T-helper 22 cell (primary cell): ENCODE results near the gene HEXD.

Source experiments
- DNase-seq: peaks from one replicate; pipeline ENCODE4 v3.0.0-alpha.2; 2020; ENCODE audit warnings: low read depth

The HEXD gene

DNA sequence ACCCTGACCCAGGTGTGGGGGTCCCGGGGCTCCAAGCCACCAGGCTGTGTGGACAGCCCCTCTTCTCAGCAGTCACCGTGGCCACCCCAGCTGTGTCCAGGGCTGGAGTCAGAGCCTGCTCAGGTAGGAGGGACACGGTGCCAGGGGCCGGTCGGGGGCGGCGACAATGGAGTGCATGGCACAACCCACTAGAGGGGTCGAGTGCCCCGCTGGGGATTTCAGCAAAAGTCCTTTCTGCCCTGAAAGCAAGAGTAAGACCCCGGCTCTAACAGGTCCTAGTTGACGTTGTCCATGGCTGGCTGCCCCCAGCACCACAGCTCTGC, 35.3 kb upstream of the HEXD start:
- DNase-seq, result no peak

DNA sequence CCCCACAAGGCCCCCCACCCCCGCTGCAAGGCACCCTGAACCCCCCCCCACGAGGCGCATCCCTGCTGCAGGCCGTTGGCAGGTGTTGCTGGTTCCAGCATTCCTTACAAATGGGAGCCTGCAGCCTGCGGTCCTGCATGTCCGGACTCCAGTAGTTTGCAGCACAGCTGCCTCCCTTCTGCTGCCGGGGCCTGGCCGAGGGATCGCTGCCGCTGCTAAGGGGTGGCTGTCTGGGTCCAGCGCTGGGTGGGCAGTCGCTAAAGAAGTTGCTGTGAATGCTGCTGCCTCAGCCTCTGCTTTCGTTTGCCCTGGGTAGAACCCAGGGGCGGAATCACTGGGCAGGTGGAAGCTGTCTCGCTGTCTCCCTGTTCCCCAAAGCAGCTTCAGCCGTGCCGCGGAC, 34.7 kb upstream of the HEXD start:
- no peak for DNase-seq

DNA sequence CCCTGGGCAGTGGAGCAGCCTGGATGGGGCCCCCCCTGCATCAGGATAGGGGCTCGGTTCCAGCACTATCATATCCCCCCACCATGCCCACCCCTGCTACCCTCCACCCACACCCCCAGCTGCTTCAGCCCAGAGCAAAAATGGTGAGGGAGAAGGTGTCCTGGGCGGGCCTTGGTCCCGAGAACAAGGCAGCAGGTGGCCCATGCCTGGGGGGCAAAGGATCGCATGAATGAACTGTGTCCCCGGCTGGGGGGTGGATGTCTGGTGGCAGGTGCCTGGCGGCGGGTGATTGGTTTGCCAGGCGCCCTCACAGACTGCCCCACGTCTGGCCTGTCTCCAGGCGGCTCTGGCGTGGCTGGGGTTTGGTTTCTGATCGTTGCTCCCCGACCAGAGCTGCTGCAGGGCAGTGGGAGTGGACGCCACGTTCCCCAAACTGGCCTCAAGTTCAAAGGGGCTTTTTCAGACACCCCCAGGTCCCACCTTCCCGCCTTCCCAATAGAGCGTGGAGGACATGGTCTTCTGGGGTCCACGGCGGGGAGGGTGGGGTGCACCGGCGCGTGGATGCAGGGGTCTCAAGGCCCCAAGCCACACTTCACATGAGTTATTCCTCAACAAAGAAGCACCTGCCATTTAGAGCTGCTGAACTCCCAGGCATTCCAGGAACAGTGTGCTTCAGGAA, 34.0 kb upstream of the HEXD start:
- no peak for DNase-seq

DNA sequence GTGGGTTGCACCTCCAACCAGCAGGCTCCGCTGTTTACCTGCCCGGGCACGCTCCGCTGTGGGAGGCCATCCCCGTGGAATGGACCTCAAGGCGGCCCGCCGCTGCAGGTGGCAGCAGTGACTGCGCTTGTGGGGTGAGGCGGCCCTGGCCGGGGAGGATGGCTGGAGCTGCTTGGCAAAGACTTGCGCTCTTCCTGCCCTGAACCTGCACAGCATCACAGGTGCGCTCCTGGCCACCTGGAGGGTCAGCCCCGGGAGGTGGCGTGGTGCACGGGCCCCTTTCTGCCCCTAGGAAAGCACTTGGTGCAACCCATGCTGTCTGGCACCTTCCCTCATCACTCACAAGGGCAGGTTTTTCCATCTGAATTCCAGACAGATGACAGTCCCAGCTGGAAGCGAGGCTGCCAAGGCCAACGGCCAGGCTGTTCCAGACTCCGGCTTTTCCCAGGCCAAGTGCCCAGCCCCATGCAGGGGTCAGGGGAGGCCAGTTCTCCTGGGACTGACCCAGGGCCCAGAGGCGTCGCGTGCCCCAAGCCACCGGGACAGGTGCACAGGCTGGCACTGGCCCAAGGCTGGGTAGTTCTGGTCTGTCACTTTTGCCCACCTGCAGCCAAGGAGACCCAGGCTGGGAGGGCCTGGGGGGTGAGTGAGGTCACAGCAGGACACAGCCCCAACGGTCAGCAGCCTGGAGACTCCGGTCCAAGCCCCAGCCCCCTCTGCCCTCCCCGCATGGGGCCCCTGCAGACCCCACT, 33.2 kb upstream of the HEXD start:
- no peak for DNase-seq

DNA sequence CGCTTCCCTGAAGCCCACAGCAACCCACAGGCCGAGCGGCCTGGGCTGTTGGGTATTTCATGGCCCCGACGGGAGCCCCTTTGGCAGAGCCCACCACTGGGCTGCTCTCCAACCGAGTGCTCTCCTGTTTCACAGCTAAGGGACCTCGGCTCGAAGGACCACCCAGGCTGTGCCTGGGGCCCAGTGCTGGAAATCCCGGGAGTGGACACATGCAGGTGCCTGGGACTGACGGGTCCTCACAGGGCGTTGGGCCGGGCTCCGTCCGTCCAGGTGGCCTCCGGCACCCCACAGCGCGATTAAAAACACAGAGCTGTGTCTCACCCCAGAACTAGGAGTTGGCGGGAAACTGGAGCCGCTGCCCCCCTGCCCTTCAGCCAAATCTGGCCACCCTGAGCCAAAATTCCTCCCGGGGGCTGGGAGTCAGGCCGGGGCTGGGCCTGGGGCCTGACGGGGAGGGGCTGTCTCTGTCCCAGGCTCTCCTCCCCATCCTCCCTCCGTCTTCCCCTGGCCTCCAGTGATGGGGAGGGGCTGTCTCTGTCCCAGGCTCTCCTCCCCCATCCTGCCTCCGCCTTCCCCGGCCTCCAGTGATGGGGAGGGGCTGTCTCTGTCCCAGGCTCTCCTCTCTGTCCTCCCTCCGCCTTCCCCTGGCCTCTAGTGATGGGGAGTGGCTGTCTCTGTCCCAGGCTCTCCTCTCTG, 32.4 kb upstream of the HEXD start:
- no peak for DNase-seq

DNA sequence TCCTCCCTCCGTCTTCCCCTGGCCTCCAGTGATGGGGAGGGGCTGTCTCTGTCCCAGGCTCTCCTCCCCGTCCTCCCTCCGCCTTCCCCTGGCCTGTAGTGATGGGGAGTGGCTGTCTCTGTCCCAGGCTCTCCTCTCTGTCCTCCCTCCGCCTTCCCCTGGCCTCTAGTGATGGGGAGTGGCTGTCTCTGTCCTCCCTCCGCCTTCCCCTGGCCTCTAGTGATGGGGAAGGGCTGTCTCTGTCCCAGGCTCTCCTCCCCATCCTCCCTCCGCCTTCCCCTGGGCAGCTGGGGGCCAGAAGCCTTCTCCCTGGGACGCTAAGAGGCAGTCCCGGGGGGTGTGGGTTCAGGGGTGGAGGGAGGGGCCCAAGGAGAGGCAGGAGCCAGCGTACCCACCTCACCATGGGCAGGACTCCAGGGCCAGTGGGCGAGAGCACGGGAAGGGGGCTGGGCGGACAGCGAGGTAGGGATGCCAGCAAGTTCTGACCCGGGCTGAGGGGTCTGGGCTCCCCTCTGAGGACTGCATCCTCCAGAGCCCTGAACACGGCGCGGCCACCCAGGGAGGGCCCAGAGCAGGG, 31.8 kb upstream of the HEXD start:
- no peak for DNase-seq

DNA sequence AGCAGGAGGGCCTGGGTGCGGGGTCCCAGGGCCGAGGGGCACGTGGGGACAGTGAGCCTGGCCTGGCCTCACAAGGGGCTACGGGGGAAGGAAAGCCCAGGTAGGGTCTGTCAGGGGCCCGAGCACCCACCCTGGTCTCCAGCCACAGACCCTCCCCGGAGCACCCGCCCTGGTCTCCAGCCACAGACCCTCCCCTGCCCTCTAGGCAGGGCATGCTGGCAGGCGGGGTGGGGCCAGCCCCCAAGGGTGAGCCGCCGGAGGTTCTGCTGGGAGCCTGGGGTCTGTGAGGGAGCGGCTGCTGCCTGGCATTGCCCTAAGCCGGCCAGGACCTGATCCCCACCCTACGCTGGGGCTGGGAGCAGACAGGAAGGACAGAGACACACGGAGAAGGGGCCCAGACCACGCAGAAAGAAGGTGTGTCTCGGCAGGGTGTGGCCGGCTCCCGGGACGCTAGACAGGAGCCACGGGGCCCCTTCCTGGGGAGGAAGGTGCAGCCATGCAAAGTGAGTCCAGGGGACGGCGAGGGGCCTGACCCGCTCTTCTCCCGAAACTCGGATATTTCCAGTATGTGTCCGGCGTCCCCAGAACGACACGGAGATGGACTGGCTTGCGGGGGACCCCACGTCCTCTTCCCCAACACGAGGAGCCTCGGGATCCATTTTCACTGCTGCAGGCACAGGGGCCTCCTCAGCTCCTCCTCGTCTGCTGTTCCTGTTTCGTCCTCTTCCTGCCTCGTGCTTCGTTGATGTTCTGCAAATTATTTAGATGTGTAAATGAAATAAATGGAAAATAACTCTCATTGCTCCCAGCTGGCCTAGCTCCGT, 31.1 kb upstream of the HEXD start:
- DNase-seq, result no peak

DNA sequence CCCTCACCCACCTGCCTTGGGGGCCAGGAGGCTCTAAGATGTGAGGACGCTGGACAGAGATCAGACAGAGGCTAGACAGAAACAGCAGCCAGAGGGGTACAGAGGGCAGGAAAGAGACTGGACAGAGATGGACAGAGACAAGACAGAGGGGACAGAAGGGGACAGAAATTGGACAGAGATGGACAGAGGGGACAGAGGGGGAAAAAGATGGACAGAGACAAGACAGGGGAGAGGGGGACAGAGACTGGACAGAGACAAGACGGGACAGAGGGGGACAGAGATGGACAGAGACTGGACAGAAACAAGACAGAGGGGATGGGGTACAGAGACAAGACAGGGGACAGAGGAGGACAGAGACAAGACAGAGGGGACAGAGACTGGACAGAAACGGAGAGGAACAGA, 30.4 kb upstream of the HEXD start:
- DNase-seq, result no peak

DNA sequence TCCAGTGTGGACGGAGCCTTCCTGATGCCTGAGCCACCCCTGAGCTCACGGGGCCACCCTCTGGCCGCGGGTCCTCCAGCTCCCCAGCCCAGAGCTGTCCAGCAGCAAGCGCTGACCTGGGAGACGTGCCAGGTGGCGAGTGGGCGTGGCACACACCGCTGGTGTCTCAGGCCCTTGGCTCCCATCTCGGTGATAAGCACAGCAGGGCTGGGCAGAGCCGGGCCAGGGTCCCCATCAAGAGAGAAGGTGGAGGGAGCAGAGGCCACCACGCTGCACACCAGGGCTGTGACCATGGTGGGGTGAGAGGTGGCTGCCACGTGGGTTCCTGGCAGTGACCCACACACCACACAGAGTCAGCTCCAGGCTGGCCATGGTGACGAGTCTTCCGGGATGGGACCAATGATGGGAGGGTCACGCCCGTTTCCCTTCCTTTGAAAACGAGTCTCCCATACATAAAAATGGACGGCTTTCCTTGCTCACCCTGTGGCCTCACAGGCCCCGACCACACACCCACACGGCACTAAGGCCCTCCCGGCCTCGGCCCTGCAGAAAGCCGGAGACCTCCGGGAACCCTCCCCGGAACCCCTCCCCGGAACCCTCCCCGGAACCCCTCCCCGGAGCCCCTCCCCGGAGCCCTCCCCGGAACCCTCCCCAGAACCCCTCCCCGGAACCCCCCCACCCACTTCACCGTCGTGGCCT, 29.8 kb upstream of the HEXD start:
- DNase-seq, result no peak

DNA sequence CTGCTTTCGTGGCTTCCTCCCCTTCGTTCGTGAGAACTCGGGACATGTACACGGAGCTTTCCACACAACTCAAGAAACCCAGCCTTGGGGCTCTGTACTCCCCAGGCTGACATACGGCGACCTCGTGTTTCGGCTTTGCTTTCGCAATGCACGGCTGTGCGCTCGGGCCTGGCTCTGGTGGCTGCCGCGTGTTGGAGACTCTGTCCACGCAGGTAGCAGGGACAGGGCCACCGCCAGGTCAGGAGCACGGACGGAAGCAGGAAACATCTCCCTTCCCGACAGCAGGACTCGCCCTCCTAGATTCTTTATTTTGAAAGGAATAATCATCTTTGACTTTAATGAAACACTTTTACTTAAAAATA, 29.2 kb upstream of the HEXD start:
- no peak for DNase-seq

DNA sequence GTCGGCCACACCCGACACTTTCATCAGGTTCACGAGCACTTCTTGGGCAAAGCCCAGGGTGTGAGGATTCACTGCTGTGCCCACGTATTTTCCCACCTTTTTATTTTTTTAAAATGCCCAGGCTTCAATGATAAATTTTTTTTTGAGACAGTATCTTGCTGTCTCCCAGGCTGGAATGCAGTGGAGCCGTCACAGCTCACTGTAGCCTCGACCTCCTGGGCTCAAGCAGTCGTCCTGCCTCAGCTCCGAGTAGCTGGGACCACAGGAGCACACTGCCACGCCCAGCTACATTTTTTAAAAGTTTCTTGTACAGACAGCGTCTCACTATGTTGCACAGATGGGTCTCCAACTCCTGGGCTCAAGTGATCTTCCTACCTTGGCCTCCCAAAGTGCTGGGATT, 28.8 kb upstream of the HEXD start:
- DNase-seq, result no peak

DNA sequence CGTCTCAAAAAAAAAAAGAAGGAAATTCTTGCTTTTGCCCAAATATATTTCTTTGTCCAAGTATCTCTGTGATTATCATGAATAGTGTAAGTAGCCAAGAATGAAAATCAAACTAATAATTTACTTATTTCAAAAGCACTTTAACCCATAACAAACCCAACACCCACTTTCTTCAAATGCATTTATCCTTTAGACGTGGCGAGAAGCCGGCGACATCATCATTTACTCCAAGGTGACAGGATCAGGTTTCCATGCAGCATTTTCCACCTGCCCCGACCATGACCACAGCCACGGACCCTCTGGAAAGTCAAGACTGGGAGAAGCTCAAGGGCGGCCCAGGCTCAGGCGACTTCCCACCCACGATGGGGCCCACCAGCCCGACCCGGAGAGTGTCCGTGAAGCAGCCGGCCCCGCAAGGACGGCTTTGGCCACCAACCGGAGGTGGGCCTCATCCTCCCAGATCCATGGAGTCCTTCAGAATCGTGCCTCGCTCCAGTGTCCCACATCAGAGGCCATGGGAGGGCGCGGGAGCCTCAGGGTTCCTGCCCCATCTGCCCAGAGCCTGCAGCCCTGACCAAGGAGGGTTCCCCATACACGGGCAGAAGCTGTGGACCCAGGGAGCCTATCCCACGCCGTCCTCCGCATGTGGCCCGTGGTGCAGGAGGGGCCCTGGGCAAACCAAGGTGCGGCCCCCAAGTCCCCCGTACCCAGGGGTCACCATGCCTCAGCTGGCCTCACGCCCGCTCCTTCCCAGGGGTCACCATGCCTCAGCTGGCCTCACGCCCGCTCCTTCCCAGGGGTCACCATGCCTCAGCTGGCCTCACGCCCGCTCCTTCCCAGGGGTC, 27.9 kb upstream of the HEXD start:
- no peak for DNase-seq

DNA sequence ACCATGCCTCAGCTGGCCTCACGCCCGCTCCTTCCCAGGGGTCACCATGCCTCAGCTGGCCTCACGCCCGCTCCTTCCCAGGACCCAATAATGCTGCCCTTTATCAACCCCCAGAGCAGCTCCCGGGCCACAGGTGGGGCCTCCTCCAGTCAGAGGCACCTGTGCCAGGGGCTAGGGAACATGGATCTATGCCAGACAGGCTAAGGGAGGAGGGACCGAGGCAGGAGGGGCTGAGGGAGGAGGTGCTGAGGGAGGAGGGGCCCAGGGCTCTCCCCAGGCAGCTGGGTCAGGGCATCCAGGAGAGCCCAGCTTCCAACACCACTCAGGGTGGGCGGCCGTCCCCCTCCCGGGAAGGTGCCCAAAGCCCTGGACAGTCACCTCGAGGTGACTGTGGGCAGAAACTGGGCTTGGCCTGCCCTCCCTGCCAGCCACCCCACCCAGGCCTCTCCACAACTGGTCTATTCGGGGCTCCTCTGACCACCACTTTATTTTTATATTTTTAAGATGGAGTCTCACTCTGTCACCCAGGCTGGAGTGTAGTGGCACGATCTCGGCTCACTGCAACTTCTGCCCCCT, 27.2 kb upstream of the HEXD start:
- DNase-seq, result no peak

DNA sequence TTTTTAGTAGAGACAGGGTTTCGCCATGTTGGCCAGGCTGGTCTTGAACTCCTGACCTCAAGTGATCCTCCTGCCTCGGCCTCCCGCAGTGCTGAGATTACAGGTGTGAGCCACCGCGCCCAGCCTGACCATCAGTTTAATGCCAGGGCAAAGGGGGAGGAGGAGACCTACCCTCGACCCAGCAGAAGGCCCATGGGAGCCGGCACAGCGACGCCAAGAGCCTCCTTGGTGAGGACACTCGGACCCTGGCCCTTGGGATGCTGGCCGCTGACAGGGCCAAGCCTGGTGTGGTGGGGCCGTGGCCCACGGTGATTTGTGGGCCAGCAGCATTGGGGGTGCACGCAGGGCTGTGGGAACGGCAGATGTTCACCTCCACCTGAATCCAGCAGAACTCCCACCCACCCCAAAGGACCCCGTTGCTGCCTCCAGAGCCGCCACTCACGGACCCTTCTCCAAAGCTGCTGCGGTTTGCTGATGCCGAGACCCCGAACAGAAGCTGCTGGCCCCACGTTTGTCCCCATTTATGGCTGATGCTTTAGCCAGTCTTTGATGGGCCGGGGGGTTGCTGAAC, 26.6 kb upstream of the HEXD start:
- DNase-seq, result no peak

DNA sequence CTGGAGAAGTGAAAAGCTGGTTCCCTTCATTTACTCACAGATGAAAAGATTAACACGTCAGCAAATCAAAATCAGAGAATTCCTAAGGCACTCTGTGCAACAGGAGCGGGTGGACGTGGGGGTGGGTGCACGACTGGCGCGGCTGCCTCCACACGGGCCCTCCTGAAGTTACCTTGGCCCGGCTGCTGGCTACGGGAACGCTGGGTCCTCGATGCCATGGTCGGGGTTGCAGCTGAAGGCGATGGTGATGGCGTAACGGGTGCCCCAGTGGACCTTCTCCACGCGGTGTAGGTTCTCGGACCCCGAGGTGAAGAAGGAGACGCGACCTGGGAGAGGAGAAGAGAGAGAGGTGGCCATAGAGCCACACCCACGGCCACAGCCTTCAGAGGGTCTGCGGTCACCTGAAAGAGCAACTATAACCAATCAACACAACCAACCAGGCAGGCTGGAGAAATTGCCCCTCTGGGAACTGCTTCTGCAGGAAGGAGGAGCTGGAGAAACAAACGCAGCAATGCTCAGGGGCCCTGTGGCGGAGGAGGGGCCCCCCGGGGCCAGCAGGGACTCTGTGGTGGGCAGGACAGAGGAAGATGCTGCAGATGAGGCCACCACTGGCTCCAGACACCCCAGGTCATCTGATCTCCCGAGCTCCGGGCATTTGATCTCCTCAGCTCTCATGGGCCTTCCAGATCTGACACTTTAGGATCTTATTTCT, 25.8 kb upstream of the HEXD start:
- DNase-seq, result no peak

DNA sequence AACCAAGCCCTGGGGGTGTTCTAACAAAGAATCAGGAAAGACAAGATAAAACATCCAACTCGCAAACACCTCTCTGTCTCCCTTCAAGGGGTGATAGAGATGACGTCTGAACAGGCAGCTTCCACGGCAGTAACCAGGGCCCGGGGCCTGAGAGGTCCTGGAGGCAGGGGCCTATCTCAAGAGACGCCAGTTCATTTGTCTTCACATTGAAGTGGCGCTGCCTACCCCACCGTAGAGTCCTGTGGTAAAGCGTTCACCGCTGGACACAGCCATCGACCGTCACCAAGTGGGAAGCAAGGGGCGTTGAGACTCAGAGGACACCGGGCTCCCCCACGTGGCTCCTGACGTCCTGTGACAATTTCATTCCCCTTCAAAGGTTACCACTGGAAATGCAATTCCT, 25.2 kb upstream of the HEXD start:
- no peak for DNase-seq

DNA sequence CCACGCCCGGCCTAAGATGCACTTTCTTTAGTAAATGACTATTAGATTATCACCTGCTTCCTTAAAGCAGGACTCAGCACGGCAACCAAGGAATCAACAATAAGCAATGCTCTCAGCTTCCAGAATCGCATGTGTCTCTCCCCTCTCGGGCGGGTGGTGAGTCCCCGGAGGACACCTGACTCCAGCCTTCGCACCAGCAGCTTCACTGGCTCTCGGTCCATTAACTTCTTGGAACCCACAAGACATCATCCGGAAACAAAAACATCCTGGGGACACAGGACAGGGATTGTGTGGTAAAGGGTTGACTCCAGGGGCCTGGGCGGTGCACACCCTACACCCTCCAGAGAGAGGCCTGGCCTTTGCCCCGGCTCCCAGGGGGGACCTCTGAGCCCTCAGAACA, 23.9 kb upstream of the HEXD start:
- no peak for DNase-seq

DNA sequence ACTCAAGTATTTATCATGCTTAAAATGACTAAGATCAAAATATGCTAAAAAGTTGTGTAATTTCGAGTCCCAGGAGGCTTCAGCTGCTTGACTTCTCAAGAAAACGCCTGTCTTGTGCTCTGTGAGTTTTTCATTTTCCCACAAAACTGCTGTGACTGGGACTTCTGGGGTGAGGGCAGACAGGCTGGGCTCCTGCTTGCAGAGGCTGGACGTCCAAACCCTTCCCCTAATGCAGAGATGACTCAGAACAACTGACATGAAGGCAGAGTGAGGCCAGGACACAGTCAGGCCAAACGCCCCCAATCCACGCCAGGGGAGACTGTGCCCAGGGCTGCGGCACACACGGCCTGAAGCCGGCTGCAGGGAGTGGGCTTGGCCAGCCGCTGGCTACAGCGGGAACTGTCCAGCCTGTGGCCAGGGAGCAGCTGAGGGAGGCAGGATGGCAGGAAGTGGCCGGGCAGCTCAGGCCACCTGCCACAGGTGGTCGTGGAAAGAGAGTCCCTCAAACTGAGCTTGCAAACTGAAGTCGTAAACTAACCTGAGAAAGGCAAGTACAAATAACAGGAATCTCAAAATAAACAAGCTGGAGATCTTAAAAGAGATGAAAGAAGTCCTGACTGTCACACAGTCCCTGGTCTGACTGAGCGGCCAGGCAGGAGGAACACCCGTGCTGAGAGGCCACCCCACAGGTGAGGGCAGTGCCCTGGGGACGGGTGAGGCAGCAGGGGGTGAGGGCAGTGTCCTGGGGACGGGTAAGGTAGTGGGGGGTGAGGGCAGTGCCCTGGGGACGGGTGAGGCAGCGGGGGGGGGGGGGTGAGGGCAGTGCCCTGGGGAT, 21.3 kb upstream of the HEXD start:
- DNase-seq, result no peak
